IMR-90 (cell line): ENCODE results near the gene SFTPD. TPM values are rescaled to one million over a fixed set of nuclear protein-coding genes. Genes with fewer than 3 reads are reported as not detected.

Experiments used
- ATAC-seq: fragments of 200-7000 bp; cut with Tn5 transposase; 2 replicates; pipeline ENCODE4 v1.9.1; 2020; ENCODE audit warnings: low read depth, mild to moderate bottlenecking, moderate library complexity
- BruUV-seq: library from RNA; stranded (reverse); fragments of 400-500 nt; replicated peaks from 2 replicates; lab custom pipeline; 2021; lab: Mats Ljungman, UMichigan
- CTCF ChIA-PET: fragments of 300-600 bp; formaldehyde crosslinking; extraction: SDS; loops from one replicate; lab custom pipeline; 2021; ENCODE audit warnings: antibody characterized with exemption; lab: Yijun Ruan, JAX
- POLR2A ChIA-PET: fragments of 300-600 bp; sonication (Branson Sonifier 250); formaldehyde crosslinking; loops from one replicate; lab custom pipeline; 2022; ENCODE audit warnings: antibody characterized with exemption; ENCODE audit not compliant: unreplicated experiment; lab: Charles Lee
- DNase-seq: peaks from one replicate; pipeline ENCODE4 v3.0.0; 2013
- H2AFZ ChIP-seq: replicated peaks from 2 replicates; pipeline ENCODE3; 2013; ENCODE audit warnings: low read length, mild to moderate bottlenecking; ENCODE audit not compliant: poor library complexity
- H2AK5ac ChIP-seq: 2 replicates; pipeline ENCODE4 v1.6.1; 2013; ENCODE audit warnings: low read depth, low read length, inconsistent platforms
- H2AK9ac ChIP-seq: replicated peaks from 2 replicates; pipeline ENCODE3; 2013; ENCODE audit warnings: mild to moderate bottlenecking, low read depth, low read length, moderate library complexity; ENCODE audit not compliant: poor library complexity
- H2BK120ac ChIP-seq: 2 replicates; pipeline ENCODE4 v1.6.1; 2013; ENCODE audit warnings: low read depth, low read length, inconsistent platforms
- H2BK15ac ChIP-seq: 3 replicates; pipeline ENCODE4 v1.6.1; 2013; ENCODE audit warnings: low read depth, low read length, inconsistent platforms
- H2BK20ac ChIP-seq: 2 replicates; pipeline ENCODE4 v1.6.1; 2013; ENCODE audit warnings: low read depth, mild to moderate bottlenecking, inconsistent platforms, low read length, moderate library complexity
- H2BK5ac ChIP-seq: 2 replicates; pipeline ENCODE4 v1.6.1; 2013; ENCODE audit warnings: mild to moderate bottlenecking, low read depth, low read length, inconsistent platforms; ENCODE audit not compliant: poor library complexity, severe bottlenecking
- H3K14ac ChIP-seq: replicated peaks from 2 replicates; pipeline ENCODE4 v1.6.1; 2013; ENCODE audit warnings: low read depth, low read length, inconsistent platforms
- H3K18ac ChIP-seq: 2 replicates; pipeline ENCODE4 v1.6.1; 2013; ENCODE audit warnings: low read depth, low read length, control low read depth
- H3K23ac ChIP-seq: 2 replicates; pipeline ENCODE4 v1.6.1; 2013; ENCODE audit warnings: low read depth, low read length, inconsistent platforms
- H3K27ac ChIP-seq: 2 replicates; pipeline ENCODE4 v1.5.1; 2013; ENCODE audit warnings: mild to moderate bottlenecking, control low read depth, low read length; ENCODE audit not compliant: insufficient read depth
- H3K27me3 ChIP-seq: 2 replicates; pipeline ENCODE4 v1.6.1; 2013; ENCODE audit warnings: low read length; ENCODE audit not compliant: control insufficient read depth, insufficient read depth
- H3K36me3 ChIP-seq: 2 replicates; pipeline ENCODE4 v1.6.1; 2013; ENCODE audit warnings: low read length, mixed read lengths; ENCODE audit not compliant: control insufficient read depth, insufficient read depth
- H3K4ac ChIP-seq: 2 replicates; pipeline ENCODE4 v1.6.1; 2013; ENCODE audit warnings: low read depth, low read length, inconsistent platforms
- H3K4me1 ChIP-seq: 2 replicates; pipeline ENCODE4 v1.6.1; 2013; ENCODE audit warnings: low read length, mixed read lengths; ENCODE audit not compliant: control insufficient read depth, insufficient read depth
- H3K4me2 ChIP-seq: 2 replicates; pipeline ENCODE4 v1.6.1; 2013; ENCODE audit warnings: low read depth, mild to moderate bottlenecking, control low read depth, low read length, moderate library complexity
- H3K4me3 ChIP-seq: 2 replicates; pipeline ENCODE4 v1.5.1; 2013; ENCODE audit warnings: low read depth, mild to moderate bottlenecking, control low read depth, low read length, moderate library complexity; ENCODE audit not compliant: insufficient read depth
- H3K56ac ChIP-seq: 2 replicates; pipeline ENCODE4 v1.6.1; 2013; ENCODE audit warnings: low read length, inconsistent platforms; ENCODE audit not compliant: insufficient read depth; ENCODE audit errors: extremely low read depth
- H3K79me1 ChIP-seq, 2 experiments: 2 replicates each; pipeline ENCODE4 v1.6.1; 2013; ENCODE audit warnings: low read length in 2 of 2, inconsistent platforms in 1 of 2, low read depth in 1 of 2
- H3K9ac ChIP-seq: 2 replicates; pipeline ENCODE4 v1.6.1; 2013; ENCODE audit warnings: low read depth, low read length, control low read depth
- H3K9me1 ChIP-seq: 2 replicates; pipeline ENCODE4 v1.6.1; 2013; ENCODE audit warnings: low read length, inconsistent platforms; ENCODE audit not compliant: insufficient read depth
- H3K9me3 ChIP-seq: 2 replicates; pipeline ENCODE4 v1.6.1; 2013; ENCODE audit warnings: low read length; ENCODE audit not compliant: control insufficient read depth, insufficient read depth
- H4K20me1 ChIP-seq: 2 replicates; pipeline ENCODE4 v1.6.1; 2013; ENCODE audit warnings: low read length, inconsistent platforms; ENCODE audit not compliant: insufficient read depth
- H4K5ac ChIP-seq: 2 replicates; pipeline ENCODE4 v1.6.1; 2013; ENCODE audit warnings: mild to moderate bottlenecking, low read depth, low read length, control low read depth
- H4K8ac ChIP-seq, 2 experiments: 2 replicates each; pipeline ENCODE4 v1.6.1; 2013; ENCODE audit warnings: low read depth in 2 of 2, low read length in 2 of 2, control low read depth in 1 of 2, inconsistent platforms in 1 of 2
- H4K91ac ChIP-seq: 2 replicates; pipeline ENCODE4 v1.6.1; 2013; ENCODE audit warnings: low read depth, low read length, inconsistent platforms; ENCODE audit not compliant: insufficient read depth
- CEBPB ChIP-seq: IDR thresholded peaks from 2 replicates; pipeline ENCODE4 v1.6.1; 2012; ENCODE audit warnings: low read depth, low read length, improper control_type of control experiment
- FOS ChIP-seq: fragments of 150-350 bp; IDR thresholded peaks from 2 replicates; pipeline ENCODE4 v1.6.1; 2016; ENCODE audit warnings: low read depth, low read length
- MAFK ChIP-seq: IDR thresholded peaks from 2 replicates; pipeline ENCODE4 v1.6.1; 2012; ENCODE audit warnings: low read depth, low read length, improper control_type of control experiment
- MAZ ChIP-seq: IDR thresholded peaks from 2 replicates; pipeline ENCODE4 v1.6.1; 2012; ENCODE audit warnings: low read depth, mild to moderate bottlenecking, low read length, improper control_type of control experiment, moderate library complexity, borderline replicate concordance
- NFE2L2 ChIP-seq: fragments of 150-350 bp; IDR thresholded peaks from 2 replicates; pipeline ENCODE4 v1.6.1; 2016; ENCODE audit warnings: low read depth, mild to moderate bottlenecking, low read length
- POLR2A ChIP-seq: IDR thresholded peaks from 2 replicates; pipeline ENCODE4 v1.6.1; 2012; ENCODE audit warnings: mild to moderate bottlenecking, low read depth, low read length
- RAD21 ChIP-seq: IDR thresholded peaks from 2 replicates; pipeline ENCODE4 v1.6.1; 2012; ENCODE audit warnings: low read length, improper control_type of control experiment
- RCOR1 ChIP-seq: IDR thresholded peaks from 2 replicates; pipeline ENCODE4 v1.6.1; 2012; ENCODE audit warnings: mild to moderate bottlenecking, low read length, improper control_type of control experiment; ENCODE audit not compliant: insufficient replicate concordance
- SMC3 ChIP-seq: fragments of 150-350 bp; IDR thresholded peaks from 2 replicates; pipeline ENCODE4 v1.6.1; 2016; ENCODE audit warnings: low read depth, mild to moderate bottlenecking, antibody characterized with exemption, low read length, moderate library complexity
- USF2 ChIP-seq: fragments of 150-350 bp; IDR thresholded peaks from 2 replicates; pipeline ENCODE4 v1.6.1; 2017; ENCODE audit warnings: mild to moderate bottlenecking, antibody characterized with exemption, low read length, low read depth
- WGBS, 2 experiments: methylation state at CpG; one replicate each; pipeline versions ENCODE4 v1.1.5 to v1.1.7; 2013; ENCODE audit warnings: missing lambda C conversion rate in 2 of 2; ENCODE audit not compliant: insufficient read length in 1 of 2; ENCODE audit errors: extremely low coverage in 2 of 2; 5-methylcytosine and 5-hydroxymethylcytosine counted together
- dilution Hi-C: fragments of 300-500 bp; cut with HindIII; formaldehyde crosslinking; loops from one replicate; pipeline ENCODE4 v1.14.3; 2018; ENCODE audit warnings: low sequenced_read_pairs; ENCODE audit not compliant: unreplicated experiment
- in situ Hi-C: fragments of 300-500 bp; cut with MboI; formaldehyde crosslinking; loops from 3 replicates; pipeline ENCODE4 v1.14.3; 2019; ENCODE audit warnings: low sequenced_read_pairs, inconsistent platforms, mixed read lengths
- intact Hi-C: fragments of 100-400 bp; cut with micrococcal nuclease; formaldehyde crosslinking; loops from 2 replicates; pipeline ENCODE4 v1.10.0; 2022
- polyA plus RNA-seq, 3 experiments: library from polyadenylated mRNA; depleted of rRNA; stranded (reverse); fragments of >200 nt; gene quantifications; 2 replicates each; pipeline ENCODE4 v1.2.3, GENCODE V29; 2012; ENCODE audit warnings: low replicate concordance in 1 of 3
- total RNA-seq: library from RNA; depleted of rRNA; stranded (reverse); fragments of >200 nt; gene quantifications from 2 replicates; pipeline ENCODE4 v1.2.3, GENCODE V29; 2012

The SFTPD gene
- total and polyA plus RNA-seq, 2 of the 4 experiments (the other 2 are of a cell fraction): not detected

GRCh38 chr10:79995979-79996634 is 47.2 kb upstream of the SFTPD start (continued):
- TF ChIP-seq RCOR1 (no peak), NFE2L2 (no peak), MAFK (no peak), POLR2A (no peak), SMC3 (no peak), MAZ (no peak)

- ChIA-PET CTCF (no interaction called here), POLR2A (no interaction called here)
- dilution Hi-C loops (no loop called here), in situ Hi-C loops (no loop called here), intact Hi-C loops (no loop called here)
- H3K18ac ChIP-seq: no peak overlapping the region
- H2AFZ ChIP-seq: no peak overlapping the region
- H3K27ac ChIP-seq: no peak overlapping the region
- H2BK5ac ChIP-seq: no peak overlapping the region
- no peak overlapping the region for H3K4me2 ChIP-seq
- H2BK120ac ChIP-seq: no peak overlapping the region
- no peaks in the 10 kb centered on the region for H3K4me1 ChIP-seq
- no peak overlapping the region for H3K23ac ChIP-seq
- no peak for DNase-seq
- WGBS, 2 experiments: no CpG with 5 or more reads among the region's 5 CpGs
- no peak for TF ChIP-seq POLR2A
- no peak for TF ChIP-seq FOS
- no peak for TF ChIP-seq USF2
- TF ChIP-seq RAD21: no peak
- no peak for TF ChIP-seq SMC3
- TF ChIP-seq CEBPB: no peak
- no peak overlapping the region for H4K91ac ChIP-seq
- no peak overlapping the region for H3K14ac ChIP-seq
- no peak overlapping the region for H2BK15ac ChIP-seq
- no peaks in the 10 kb centered on the region for H3K9me3 ChIP-seq
- no peaks in the 10 kb centered on the region for H3K9me1 ChIP-seq
- no peak overlapping the region for H4K8ac ChIP-seq
- no peak overlapping the region for H3K4me3 ChIP-seq
- no peak overlapping the region for H2AK9ac ChIP-seq
- ATAC-seq: peak; percentile 40; the same call in 1 of the 2 replicates
- no peak overlapping the region for H4K5ac ChIP-seq
- no peak overlapping the region for H3K9ac ChIP-seq
- H3K4ac ChIP-seq: no peak overlapping the region
- no peak overlapping the region for H2BK20ac ChIP-seq
- H3K27me3 ChIP-seq: peaks cover 3% of the 10 kb centered on the region
- no TSS peak for BruUV-seq
- no peak overlapping the region for H3K56ac ChIP-seq
- H4K20me1 ChIP-seq: no peaks in the 10 kb centered on the region
- no peak overlapping the region for H2AK5ac ChIP-seq
- H3K36me3 ChIP-seq: no peaks in the 10 kb centered on the region
- no peaks in the 10 kb centered on the region for H3K79me1 ChIP-seq
Measured at GRCh38 chr10:79994556-79994955, 45.7 kb upstream of the SFTPD start.
